ENCODE results near the gene CASK. TPM values are rescaled to one million over a fixed set of nuclear protein-coding genes. Genes with fewer than 3 reads are reported as not detected.

Gene CASK
- total and polyA plus RNA-seq, 2 of the 13 experiments (the other 11 are each of a cell fraction or from before 2014, with no cell fraction given): 14.5 to 16.0 TPM

GRCh38 chrX:41825796-41826195 lies 97.6 kb downstream of the CASK start:
- H2AFZ ChIP-seq (ENCODE audit: low read length): no peak overlapping the region
- no peaks in the 10 kb centered on the region for H3K9me3 ChIP-seq (ENCODE audit: low read length)
- 93% methylated on average over 2 of the region's 2 CpGs for WGBS (ENCODE audit: low lambda C conversion rate)
- no peak overlapping the region for H3K27ac ChIP-seq (ENCODE audit: extremely low read length, insufficient read depth, low read length)
- no peak for ATAC-seq
- CTCF ChIA-PET (ENCODE audit: low intra/inter-chr PET ratio, low total read pairs): no interaction called here
- intact Hi-C loops (cut with micrococcal nuclease; ENCODE audit: unreplicated experiment): no loop called here
- H3K27me3 ChIP-seq (ENCODE audit: control insufficient read depth in 1 of 2, insufficient read depth in 2 of 2, low read length in 2 of 2): no peaks in the 10 kb centered on the region
- DNase-seq (ENCODE audit: low spot score): no peak
- in situ Hi-C loops (cut with HindIII; ENCODE audit: extremely low pct_ligation_motif_present, low pct_unique_long_range_greater_than_20kb): no loop called here
- no peak for FAIRE-seq
- H3K4me3 ChIP-seq (replicated peaks in 1 of 3; ENCODE audit: insufficient read depth in 1 of 3, low read depth in 2 of 3, low read length in 3 of 3): no peak overlapping the region
- H3K79me2 ChIP-seq (ENCODE audit: insufficient read depth, low read length): no peaks in the 10 kb centered on the region
- no peak overlapping the region for H3K4me2 ChIP-seq (ENCODE audit: low read depth, low read length)
- H3K36me3 ChIP-seq (replicated peaks in 1 of 2; ENCODE audit: control insufficient read depth in 1 of 2, insufficient read depth in 2 of 2, low read length in 2 of 2): no peaks in the 10 kb centered on the region
- peaks cover 23% of the 10 kb centered on the region for H3K4me1 ChIP-seq (ENCODE audit: insufficient read depth, low read length)
- POLR2A ChIA-PET: no interaction called here
- no TSS peak for BruUV-seq (replicated peaks)
- no peak overlapping the region for H3K9ac ChIP-seq (ENCODE audit: insufficient read depth, low read depth, low read length)
- H4K20me1 ChIP-seq (ENCODE audit: insufficient read depth, low read length): no peaks in the 10 kb centered on the region
- no peak for TF ChIP-seq THAP11 (CRISPR knock-in tag; IDR thresholded peaks at IDR 0.05)
- TF ChIP-seq USF2 (IDR thresholded peaks at IDR 0.05; ENCODE audit: low read depth, low read length): no peak
- no peak for TF ChIP-seq USF2 (CRISPR knock-in tag; IDR thresholded peaks at IDR 0.05; ENCODE audit: borderline replicate concordance)
- TF ChIP-seq GATA4 (IDR thresholded peaks at IDR 0.05; ENCODE audit: borderline replicate concordance, low read depth): no peak
- no peak for TF ChIP-seq ATAD3A (CRISPR knock-in tag; IDR thresholded peaks at IDR 0.05)
- TF ChIP-seq RNF2 (conservative IDR thresholded peaks at IDR 0.05; ENCODE audit: low read depth): no peak
- TF ChIP-seq ZBTB7B (CRISPR knock-in tag; IDR thresholded peaks at IDR 0.05): no peak
- TF ChIP-seq ZNF549 (CRISPR knock-in tag; IDR thresholded peaks at IDR 0.05): no peak
- TF ChIP-seq ZNF557 (CRISPR knock-in tag; IDR thresholded peaks at IDR 0.05): no peak
- TF ChIP-seq TFE3 (CRISPR knock-in tag; IDR thresholded peaks at IDR 0.05): no peak
- no peak for TF ChIP-seq BRF2 (CRISPR knock-in tag; IDR thresholded peaks at IDR 0.05)
- no peak for TF ChIP-seq PTBP1 (IDR thresholded peaks at IDR 0.05; ENCODE audit: low read depth, low read length, poor library complexity, severe bottlenecking)
- TF ChIP-seq STAT5B (CRISPR knock-in tag; IDR thresholded peaks at IDR 0.05): no peak
- no peak for TF ChIP-seq ZNF20 (CRISPR knock-in tag; IDR thresholded peaks at IDR 0.05)
- TF ChIP-seq E2F1 (CRISPR knock-in tag; IDR thresholded peaks at IDR 0.05): no peak
- TF ChIP-seq ZNF430 (CRISPR knock-in tag; IDR thresholded peaks at IDR 0.05): no peak
- TF ChIP-seq ZNF205 (CRISPR knock-in tag; IDR thresholded peaks at IDR 0.05): no peak
- no peak for TF ChIP-seq XBP1 (CRISPR knock-in tag; IDR thresholded peaks at IDR 0.05)

Measured in HepG2 (cell line).